ENCODE measurements around the gene SYF2.
"Not testable (repeated sequence)": the region's sequence is repeated elsewhere in the genome, so short reads cannot be mapped to it uniquely, and the experiment has no call there.

Gene SYF2

DNA sequence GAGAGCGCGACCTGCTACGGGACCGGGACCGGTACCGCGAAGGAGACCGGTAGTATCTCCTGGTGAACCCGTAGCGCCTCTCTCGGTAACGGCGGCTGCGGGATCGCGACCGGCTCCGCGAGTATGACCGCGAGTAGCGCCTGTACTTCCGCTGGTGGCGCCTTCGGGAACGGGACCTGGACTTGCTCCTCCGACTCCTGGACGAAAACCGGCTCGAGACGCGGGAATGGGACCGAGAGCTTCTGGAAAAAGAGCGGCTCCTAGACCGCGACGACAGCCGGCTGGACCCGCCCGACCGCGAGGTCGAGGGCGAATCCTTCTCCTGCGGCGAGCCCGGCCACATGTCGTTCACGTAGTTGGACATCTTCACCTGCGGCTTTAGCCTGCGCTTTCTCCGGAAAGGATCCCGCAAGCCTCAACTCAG is 14.3 kb upstream of the SYF2 start:
- no peak for DNase-seq (ENCODE audit: low read depth in 2 of 2, low spot score in 1 of 2)

GRCh38 chr1:25245809-25246599 is 13.7 kb upstream of the SYF2 start:
- DNase-seq (ENCODE audit: low read depth in 2 of 2, low spot score in 1 of 2): no peak

DNA sequence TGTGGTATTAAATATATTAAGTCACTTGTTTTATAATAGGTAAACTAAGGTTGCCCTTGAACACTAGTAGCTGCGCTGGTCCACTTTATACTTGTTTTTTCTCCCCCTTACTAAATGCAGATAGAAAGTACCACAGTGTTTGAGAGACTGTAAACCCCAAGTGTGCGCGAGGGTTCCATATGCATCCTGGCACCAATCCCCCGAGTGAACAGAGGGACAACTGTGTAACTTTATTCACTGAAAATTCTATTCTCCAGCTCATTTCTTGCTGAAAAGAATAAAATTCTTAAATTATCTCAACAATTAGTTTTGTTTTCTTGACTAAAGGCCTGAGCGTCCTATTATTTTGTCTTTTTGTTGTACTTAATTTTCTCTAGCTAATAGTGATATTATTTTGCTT is 13.1 kb upstream of the SYF2 start:
- no peak for DNase-seq (ENCODE audit: low read depth in 2 of 2, low spot score in 1 of 2)

- DNase-seq (ENCODE audit: low read depth in 2 of 2, low spot score in 1 of 2): no peak
Observed at GRCh38 chr1:25243907-25244306, 11.6 kb upstream of the SYF2 start.

GRCh38 chr1:25239681-25240541 is 7.6 kb upstream of the SYF2 start:
- DNase-seq (ENCODE audit: low read depth in 2 of 2, low spot score in 1 of 2): peak; percentile 67 to 76

- no peak for DNase-seq (ENCODE audit: low read depth in 2 of 2, low spot score in 1 of 2)
Observed at GRCh38 chr1:25238046-25238445, 5.7 kb upstream of the SYF2 start.

DNA sequence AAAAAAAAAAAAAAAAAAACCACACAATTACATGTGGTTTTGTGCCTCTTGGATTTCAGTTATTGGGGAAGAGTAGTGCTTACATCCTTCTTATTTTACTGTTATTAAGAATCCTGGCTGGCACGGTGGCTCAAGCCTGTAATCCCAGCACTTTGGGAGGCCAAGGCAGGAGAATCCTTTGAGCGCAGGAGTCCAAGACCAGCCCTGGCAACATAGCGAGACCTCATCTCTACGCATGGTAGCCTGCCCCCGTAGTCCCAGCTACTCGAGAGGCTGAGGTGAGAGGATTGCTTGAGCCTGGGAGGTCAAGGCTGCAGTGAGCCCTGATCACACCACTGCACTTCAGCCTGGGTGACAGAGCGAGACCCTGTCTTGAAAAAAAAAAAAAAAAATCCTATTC is 4.0 kb upstream of the SYF2 start:
- not testable (repeated sequence) for DNase-seq (ENCODE audit: low read depth in 2 of 2, low spot score in 1 of 2)

GRCh38 chr1:25235411-25235810 is 3.1 kb upstream of the SYF2 start:
- not testable (repeated sequence) for DNase-seq (ENCODE audit: low read depth in 2 of 2, low spot score in 1 of 2)

DNA sequence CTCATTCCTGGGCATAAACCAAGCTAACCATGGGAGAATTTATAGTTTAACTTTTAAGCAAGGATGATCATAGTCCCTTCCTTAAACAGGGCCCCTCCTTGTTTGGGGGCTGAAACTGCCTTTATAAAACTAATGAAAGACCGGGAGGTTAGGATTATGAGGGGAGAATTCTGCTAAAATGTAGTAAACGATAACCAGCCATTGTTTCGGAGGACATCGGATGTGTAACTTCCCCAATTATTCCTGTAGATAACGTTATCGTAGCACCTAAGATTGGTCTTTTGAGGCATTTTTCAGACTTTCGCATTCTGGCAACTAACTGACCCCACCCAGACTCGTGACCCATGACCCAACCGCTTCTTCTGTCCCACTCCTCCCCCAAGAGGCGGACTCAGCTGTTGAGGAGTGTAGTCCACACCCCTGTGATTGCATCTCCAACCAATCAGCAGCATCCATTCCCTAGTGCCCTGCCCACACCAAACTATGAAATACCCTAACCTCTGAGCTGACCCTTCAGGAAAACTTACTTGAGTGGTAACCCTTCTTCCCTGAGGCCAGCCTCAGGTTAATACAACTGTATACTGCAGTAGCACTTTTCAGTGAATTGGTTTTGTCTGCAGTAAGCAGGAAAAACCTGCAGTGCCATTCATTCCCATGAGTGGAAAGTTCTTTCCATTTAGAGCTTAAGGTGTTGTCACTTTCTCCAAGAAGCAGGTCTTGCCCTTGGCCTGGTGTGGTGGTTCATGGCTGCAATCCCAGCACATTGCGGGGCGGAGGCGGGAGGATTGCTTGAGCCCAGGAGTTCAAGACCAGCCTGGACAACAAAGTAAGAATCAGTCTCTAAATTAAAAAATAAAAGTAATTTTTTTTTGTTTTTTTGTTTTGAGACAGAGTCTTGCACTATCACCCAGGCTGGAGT is 823 bp upstream of the SYF2 start:
- DNase-seq (ENCODE audit: low read depth in 2 of 2, low spot score in 1 of 2): no peak

DNA sequence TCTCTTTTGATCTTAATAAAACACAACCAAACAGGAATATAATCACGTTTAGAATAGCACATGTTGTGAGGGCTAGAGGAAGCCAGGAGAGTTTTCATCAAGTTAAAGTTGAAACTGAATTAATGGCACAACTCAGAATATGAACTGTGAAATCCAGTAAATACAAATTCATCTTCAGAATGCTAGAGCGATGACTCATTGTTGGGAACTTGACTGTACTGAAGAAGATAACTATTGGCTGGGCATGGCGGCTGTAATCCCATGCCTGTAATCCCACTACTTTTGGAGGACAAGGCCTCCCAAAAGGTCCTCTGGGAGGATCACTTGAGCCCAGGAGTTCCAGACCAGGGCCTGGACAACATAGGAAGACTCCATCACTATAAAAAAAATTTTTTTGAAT is 8.8 kb downstream of the SYF2 start:
- DNase-seq (ENCODE audit: low read depth in 2 of 2, low spot score in 1 of 2): no peak

DNA sequence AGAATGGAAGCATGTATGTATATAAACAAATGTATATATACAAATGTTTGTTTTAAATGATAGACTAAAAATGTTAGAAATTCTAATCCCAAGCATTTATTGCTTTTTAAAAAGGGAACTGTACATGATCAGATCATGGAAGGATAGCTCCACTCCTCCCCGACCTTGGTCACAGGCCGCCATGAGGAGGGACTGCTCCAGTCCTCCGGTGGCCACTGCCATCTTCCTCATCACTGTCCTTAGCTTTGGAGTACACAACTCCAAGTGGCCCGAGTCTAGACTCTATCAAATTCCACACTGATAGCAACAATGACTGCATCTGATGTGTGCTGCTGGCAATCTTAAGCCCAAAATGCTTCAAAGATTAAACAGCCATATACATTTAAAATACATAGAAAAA is 9.7 kb downstream of the SYF2 start:
- DNase-seq (ENCODE audit: low read depth in 2 of 2, low spot score in 1 of 2): no peak

- no peak for DNase-seq (ENCODE audit: low read depth in 2 of 2, low spot score in 1 of 2)
Observed at GRCh38 chr1:25220666-25221065, 11.6 kb downstream of the SYF2 start.

DNA sequence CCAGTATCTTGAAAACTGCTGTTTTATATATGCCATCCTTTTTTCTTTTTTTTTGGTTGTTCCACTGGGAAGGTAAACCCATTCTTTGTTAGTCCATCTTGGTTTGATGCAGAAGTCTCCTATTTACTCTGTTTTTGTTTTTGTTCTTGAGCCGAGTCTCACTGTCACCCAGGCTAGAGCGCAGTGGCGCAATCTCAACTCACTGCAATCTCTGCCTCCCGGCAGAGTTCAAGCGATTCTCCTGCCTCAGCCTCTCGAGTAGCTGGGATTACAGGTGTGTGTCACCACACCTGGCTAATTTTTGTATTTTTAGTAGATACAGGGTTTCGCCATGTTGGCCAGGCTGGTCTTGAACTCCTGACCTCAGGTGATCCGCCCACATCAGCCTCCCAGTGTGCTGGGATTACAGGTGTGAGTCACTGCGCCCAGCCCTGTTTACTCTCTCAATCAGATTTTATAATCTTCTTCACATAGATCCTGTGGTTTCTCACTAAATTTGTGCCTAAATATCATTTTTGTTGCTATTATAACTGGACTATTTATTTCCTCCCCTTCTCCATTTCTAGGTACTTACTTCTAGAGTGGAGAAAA is 12.5 kb downstream of the SYF2 start:
- no peak for DNase-seq (ENCODE audit: low read depth in 2 of 2, low spot score in 1 of 2)

DNA sequence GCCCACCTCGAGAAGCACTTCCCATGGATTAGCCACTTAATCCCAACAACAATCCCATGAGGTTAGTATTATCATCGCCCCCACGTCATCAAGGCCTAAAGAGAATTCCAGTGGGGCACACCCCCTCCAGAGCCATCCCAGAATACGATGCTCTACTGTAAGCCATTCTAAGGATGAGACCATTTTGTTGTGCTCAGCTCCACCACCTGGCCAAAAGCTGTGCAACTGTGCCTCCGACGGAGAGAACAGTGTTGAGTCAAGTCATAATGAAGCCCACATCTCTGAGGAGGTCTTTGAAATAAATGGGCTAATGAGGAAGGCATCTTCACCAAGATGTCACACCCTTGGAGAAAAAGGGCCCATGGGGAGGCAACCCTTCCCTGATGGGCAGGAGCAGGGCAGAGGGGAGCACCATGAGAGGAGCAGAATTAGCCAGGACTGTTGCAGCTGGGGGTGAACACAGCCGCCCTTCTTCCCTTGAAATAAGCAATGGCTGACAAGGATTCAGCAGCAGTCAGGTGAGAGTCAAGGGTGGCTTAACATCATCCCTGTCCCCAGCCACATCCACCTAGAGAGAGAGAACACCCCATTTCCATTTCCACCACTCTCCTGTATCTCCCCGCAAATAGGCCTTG is 14.6 kb downstream of the SYF2 start:
- no peak for DNase-seq (ENCODE audit: low read depth in 2 of 2, low spot score in 1 of 2)

- DNase-seq (ENCODE audit: low read depth in 2 of 2, low spot score in 1 of 2): no peak
Observed at GRCh38 chr1:25217015-25217414, 15.3 kb downstream of the SYF2 start.

- no peak for DNase-seq (ENCODE audit: low read depth in 2 of 2, low spot score in 1 of 2)
Observed at GRCh38 chr1:25216123-25216522, 16.2 kb downstream of the SYF2 start.

- DNase-seq (ENCODE audit: low read depth in 2 of 2, low spot score in 1 of 2): no peak
Observed at GRCh38 chr1:25212725-25213124, 19.6 kb downstream of the SYF2 start.

DNA sequence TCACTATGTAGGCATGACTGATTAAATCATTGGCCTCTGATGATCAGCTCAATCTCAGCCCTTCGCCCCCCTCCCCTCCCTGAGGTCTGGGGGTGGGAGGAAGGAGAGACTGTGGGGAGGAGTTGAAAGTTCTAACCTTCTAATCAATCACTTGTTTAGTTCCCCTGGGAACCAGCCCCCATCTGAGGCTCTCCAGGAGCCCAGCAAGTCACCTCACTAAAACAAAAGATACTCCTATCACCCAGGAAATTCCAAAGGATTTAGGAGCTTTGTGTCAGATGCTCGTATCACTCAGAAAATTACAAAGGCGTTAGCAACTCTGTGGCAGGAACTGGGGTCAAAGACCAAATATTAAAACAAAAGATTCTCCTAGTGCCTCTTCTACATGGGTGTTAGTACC is 21.6 kb downstream of the SYF2 start:
- no peak for DNase-seq (ENCODE audit: low read depth in 2 of 2, low spot score in 1 of 2)

- no peak for DNase-seq (ENCODE audit: low read depth in 2 of 2, low spot score in 1 of 2)
Observed at GRCh38 chr1:25209516-25209915, 22.8 kb downstream of the SYF2 start.

GRCh38 chr1:25208561-25209222 is 23.6 kb downstream of the SYF2 start:
- DNase-seq (ENCODE audit: low read depth in 2 of 2, low spot score in 1 of 2): no peak
